Measurements from ENCODE around the gene PMS2. TPM values are rescaled to one million over a fixed set of nuclear protein-coding genes. Genes with fewer than 3 reads are reported as not detected.
"Not testable (repeated sequence)": the region's sequence is repeated elsewhere in the genome, so short reads cannot be mapped to it uniquely, and the experiment has no call there.

Gene PMS2
- polyA plus RNA-seq, 1 donor from 2014 or later: 14.2 TPM

DNA sequence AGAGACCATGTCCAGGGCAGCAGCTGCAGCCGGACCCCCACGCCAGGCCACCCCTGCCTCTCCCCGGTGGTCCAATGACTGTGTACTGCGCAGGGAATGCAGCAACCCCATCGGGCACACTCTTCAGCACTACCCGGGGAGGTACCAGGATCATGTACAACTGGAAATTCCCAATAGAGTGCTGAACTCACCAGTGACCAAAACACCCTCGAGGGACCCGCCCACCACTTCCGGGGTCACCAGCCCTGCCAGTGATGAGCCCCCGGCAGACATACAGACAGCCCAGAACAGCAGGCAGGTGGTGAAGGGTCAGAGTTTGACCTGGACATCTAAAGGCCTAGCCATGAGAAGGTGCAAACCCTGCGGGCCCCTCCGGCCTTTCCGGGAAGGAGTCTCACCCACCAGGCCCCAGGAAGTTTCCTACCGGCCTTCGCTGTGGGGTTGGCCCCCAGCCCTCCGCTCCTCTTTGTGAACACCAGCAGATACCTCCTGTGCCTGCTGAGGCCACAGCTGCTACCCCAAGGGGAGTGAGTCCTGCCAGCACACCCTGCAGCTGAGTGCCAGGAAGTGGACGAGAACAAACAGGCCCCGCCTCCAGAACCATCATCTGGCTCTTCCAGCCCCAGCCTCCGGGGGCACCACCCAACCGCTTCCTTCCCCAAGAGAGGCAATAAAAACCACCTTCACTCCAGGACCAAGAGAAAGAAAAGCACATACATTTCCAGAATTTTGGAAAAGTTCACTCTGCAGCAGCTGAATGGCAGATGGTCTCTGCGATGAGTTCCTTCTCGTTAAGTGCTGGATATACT, 17.4 kb upstream of the PMS2 start:
- Mint-ChIP-seq H3K9me3 (no peaks in the 10 kb centered on the region), H3K4me1 (peaks cover 13 to 17% (median 14%) of the 10 kb centered on the region in 3 donors), H3K27ac (peak overlapping the region; percentile 73 to 95 (median 92)), H3K4me3 (peak overlapping the region; percentile 72 to 95 (median 85)), H3K36me3 (peaks cover 9% of the 10 kb centered on the region), H3K27me3 (no peaks in the 10 kb centered on the region)

DNA sequence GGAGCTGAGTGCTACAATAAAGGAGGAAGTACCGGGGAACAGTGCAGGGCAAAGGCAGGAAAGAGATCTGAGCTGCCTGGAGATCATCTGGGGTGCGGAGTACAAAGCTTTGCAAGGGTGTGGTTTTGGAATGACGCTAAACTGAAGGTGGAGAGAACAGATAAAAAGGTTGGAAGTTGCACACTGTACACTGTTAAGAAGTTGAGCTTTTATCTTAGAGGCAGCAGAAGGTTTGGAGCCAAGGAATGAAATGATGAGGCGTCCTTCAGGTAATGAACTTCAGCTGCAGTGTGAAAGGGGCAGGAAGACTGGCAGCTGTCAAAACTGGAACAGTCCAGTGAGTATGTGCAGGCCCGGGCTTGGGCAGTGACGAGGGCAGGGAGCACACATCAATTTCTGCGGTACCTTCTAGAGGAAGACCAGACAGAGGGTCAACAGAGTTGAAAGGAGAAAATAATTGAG, 15.2 kb upstream of the PMS2 start:
- Mint-ChIP-seq H3K27ac (peak overlapping the region in 1 of 3 donors; percentile 89), H3K9me3 (no peaks in the 10 kb centered on the region), H3K27me3 (no peaks in the 10 kb centered on the region), H3K4me3 (no peak overlapping the region), H3K36me3 (peaks cover 9% of the 10 kb centered on the region), H3K4me1 (peaks cover 13 to 17% (median 14%) of the 10 kb centered on the region in 3 donors)

DNA sequence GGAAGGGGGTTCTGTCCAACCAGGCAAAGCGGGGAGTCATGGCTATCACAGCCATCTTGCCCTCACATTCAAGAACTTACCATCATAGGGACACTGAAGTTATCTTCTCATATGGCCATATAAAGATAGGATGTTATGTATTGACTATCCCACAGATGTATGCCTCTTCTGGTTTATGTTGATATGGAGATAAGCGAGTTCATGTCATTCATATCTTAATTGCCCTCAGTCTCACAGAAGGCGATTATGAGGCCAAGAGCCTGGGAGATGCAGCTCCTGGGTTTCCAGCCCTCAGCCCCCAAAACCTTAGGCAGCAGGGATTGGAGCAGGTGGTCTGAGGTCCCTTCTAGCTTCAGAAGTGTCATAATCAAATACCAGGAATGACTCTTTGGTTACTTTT, 13.9 kb upstream of the PMS2 start:
- Mint-ChIP-seq H3K27ac (peak overlapping the region in 1 of 3 donors; percentile 21), H3K9me3 (no peaks in the 10 kb centered on the region), H3K4me3 (no peak overlapping the region), H3K36me3 (peaks cover 9% of the 10 kb centered on the region), H3K4me1 (peaks cover 10 to 13% (median 12%) of the 10 kb centered on the region in 3 donors), H3K27me3 (no peaks in the 10 kb centered on the region)

DNA sequence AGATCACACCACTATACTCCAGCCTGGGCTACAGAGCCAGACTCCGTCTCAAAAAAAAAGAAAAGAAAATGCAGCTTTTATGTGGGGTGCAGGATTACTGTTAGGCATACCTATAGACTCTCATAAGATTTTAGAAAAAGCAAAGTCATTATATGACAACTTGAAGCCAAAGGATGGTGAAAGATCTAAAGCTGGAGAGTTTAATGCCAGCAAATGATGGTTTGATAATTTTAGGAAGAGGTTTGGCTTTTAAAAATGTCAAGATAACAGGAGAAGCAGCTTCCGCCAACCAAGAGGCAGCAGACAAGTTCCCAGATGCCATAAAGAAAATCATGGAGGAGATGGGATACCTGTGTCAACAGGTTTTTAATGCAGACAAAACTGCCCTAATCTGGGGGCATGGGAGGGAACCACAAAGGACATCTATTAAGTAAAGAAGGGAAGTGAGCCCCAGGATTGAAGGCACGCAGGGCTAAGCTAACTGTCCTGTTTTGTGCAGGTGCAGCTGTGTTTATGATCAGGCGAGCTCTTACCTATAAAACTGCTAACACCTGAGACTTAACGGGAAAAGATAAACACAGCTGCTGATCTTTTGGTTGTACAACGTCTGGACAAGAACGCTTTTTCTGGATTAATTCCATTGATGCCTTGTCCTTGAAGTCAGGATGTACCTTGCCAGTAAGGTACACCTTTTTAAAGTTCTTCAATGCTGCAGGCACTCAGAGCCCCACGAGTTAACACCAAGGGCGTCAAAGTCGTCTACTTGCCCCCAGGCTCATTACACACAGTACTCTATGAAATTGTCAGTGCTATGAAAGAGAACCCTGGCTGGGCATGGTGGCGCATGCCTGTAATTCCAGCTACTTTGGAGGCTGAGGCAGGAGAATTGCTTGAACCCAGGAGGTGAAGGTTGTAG, 11.8 kb upstream of the PMS2 start:
- Mint-ChIP-seq H3K4me1 (peaks cover 4 to 6% (median 5%) of the 10 kb centered on the region in 3 donors), H3K27me3 (no peaks in the 10 kb centered on the region), H3K4me3 (no peak overlapping the region), H3K27ac (peak overlapping the region in 2 of 3 donors; percentile 23 to 88), H3K36me3 (peaks cover 5% of the 10 kb centered on the region), H3K9me3 (no peaks in the 10 kb centered on the region)

DNA sequence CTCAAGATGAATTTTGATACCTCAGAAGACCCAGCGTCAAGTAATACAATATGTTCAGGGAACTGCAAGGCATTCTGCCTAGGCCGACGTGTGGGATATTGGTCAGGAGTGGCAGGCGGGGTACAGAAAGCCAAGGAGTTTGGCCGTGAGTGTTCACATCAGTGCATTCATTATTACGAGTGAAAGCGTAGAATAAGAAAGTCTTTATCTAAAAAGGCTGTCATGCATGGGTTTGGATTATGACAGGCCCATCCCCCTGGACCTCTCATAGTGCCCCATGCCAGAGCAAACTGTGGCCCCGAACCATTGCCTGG, 7.8 kb upstream of the PMS2 start:
- H3K36me3 Mint-ChIP-seq: no peaks in the 10 kb centered on the region
- peak overlapping the region in 1 of 4 donors; percentile 66 for H3K4me3 Mint-ChIP-seq
- no peaks in the 10 kb centered on the region for H3K27me3 Mint-ChIP-seq
- H3K9me3 Mint-ChIP-seq: no peaks in the 10 kb centered on the region
- peak overlapping the region in 2 of 3 donors; percentile 12 to 18 for H3K27ac Mint-ChIP-seq
- peaks cover 6 to 21% (median 12%) of the 10 kb centered on the region in 3 donors for H3K4me1 Mint-ChIP-seq

DNA sequence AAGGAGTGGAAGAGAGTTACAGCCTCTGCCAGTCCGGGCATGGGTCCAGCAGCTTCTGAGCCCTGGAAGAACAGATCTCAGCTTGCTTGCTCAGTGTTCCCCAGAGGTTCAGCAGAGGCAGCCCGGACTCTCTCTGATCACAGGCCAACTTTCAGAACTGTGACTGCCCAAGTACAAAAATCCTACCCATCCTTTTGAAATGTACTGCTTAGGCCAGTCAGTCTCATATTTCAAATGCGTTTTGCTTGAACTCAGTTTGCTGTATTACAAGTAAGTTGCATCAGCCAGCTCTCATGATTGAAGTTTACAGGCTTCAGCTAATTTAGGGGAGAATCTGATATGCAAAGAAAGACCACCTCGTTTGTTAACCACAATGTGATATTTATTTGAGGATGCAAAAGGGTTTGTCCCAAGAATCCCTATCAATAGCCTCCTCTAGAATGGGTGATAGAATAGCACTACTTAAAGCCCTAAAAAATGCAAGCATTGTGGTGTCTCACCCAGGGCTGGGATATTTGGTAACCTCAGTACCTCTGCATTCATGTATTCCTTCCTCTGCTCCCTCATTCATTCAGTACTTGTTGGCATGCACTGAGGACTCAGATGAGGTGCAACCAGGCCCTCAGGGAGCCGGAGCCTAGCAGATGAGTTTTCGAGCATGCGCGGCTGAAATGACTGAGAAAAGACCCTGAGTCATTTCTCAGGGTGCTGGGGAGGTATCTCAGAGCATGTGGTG, 7.2 kb upstream of the PMS2 start:
- peak overlapping the region in 3 of 4 donors; percentile 51 to 66 (median 63) for H3K4me3 Mint-ChIP-seq
- H3K4me1 Mint-ChIP-seq: peaks cover 6 to 24% (median 17%) of the 10 kb centered on the region in 3 donors
- H3K27me3 Mint-ChIP-seq: no peaks in the 10 kb centered on the region
- H3K36me3 Mint-ChIP-seq: no peaks in the 10 kb centered on the region
- no peaks in the 10 kb centered on the region for H3K9me3 Mint-ChIP-seq
- H3K27ac Mint-ChIP-seq: peak overlapping the region; percentile 18 to 92 (median 39)

DNA sequence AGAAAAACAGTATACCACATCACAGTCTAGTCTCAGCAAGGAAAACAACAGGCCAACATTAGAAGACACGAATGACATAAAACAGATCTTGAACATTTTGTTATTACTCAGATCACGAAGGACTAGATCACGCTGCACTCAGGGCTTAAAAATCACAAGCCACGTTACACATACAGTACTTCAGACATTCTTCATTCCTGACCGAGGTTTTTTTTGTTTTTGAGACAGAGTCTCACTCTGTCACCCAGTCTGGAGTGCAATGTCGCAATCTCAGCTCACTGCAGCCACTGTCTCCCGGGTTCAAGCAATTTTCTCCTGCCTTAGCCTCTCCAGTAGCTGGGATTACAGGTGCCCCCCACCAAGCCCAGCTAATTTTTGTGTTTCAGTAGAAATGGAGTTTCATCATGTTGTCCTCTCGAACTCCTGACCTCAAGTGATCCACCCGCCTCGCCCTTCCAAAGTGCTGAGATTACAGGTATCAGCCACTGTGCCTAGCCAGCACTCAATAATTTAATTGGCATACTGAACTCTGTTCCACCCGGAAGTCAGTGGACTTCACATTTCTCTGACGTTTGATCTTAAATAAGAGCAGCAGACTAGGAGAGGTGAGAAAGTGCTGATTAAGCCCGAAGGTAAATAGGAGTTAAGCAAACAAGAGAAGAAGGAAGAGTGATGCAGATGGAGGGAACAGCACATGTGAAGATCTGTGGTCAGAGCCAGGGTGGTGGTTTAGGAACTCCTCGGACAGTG, 3.7 kb upstream of the PMS2 start:
- peak overlapping the region in 1 of 3 donors; percentile 19 for H3K27ac Mint-ChIP-seq
- H3K36me3 Mint-ChIP-seq: no peaks in the 10 kb centered on the region
- no peaks in the 10 kb centered on the region for H3K27me3 Mint-ChIP-seq
- H3K9me3 Mint-ChIP-seq: no peaks in the 10 kb centered on the region
- H3K4me3 Mint-ChIP-seq: peak overlapping the region in 1 of 4 donors; percentile 37
- H3K4me1 Mint-ChIP-seq: peaks cover 16 to 31% (median 30%) of the 10 kb centered on the region in 3 donors

DNA sequence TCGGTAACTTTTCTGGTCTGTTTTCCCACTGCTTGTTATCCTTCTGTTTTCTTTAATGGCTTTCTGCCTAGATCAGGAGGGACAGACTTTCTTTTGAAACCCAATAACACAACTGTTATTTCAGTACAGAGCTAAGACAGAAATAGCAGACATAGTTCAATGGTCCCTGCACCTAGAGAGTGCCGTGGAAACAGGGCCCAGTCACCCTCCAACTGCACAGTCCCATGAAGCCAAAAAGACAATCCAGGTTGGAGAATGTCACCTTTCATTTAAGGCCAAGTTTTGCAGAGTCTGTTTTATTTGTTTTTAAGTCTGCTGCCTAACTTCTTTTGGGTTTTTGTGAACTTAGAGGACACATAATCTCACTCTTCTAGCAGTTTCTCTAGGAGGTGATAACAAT, 2.7 kb upstream of the PMS2 start:
- no peaks in the 10 kb centered on the region for H3K9me3 Mint-ChIP-seq
- peaks cover 20 to 36% (median 35%) of the 10 kb centered on the region in 3 donors for H3K4me1 Mint-ChIP-seq
- H3K36me3 Mint-ChIP-seq: no peaks in the 10 kb centered on the region
- H3K27me3 Mint-ChIP-seq: no peaks in the 10 kb centered on the region
- peak overlapping the region in 1 of 4 donors; percentile 98 for H3K4me3 Mint-ChIP-seq
- peak overlapping the region in 1 of 3 donors; percentile 41 for H3K27ac Mint-ChIP-seq

DNA sequence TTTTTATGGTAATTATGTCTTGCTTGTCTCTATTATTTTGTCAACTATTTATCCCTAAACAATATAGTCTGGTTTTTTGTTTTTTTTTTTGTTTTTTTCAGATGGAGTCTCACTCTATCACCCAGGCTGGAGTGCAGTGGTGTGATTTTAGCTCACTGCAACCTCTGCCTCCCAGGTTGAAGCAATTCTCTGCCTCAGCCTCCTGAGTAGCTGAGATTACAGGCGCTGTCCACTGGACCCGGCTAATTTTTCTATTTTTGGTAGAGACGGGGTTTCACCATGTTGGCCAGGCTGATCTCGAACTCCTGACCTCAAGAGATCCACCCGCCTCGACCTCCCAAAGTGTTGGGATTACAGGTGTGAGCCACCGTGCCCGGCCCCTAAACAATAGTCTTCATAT, 1.5 kb upstream of the PMS2 start:
- H3K27ac Mint-ChIP-seq: peak overlapping the region; percentile 26 to 96 (median 57)

DNA sequence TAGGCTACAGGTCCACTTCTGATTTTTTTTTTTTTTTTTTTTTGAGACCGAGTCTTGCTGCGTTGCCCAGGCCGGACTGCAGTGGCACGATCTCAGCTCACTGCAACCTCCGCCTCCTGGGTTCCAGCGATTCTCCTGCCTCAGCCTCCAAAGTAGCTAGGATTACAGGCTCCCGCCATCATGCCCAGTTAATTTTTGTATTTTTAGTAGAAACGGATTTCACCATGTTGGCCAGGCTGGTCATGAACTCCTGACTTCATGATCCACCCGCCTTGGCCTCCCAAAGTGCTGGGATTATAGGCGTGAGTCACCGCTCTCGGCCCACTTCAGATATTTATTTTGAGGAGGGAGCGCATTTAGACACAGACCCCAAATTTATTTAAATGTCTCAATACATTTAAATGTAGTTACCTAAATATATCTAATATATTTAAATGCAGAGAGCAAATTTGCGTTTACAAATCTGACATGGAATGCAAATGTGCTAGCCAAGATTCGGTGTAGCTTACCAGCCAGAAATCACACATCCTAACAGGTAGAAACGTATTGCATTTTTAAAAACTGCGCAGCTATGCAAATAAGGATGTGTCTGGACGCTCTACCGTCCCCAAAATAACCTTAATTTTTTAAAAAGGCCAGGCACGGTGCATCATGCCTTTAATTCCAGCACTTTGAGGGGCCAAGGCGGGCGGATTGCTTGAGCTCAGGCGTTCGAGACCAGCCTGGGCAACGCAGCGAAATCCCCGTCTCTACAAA, 836 bp downstream of the PMS2 start:
- H3K9me3 Mint-ChIP-seq, H3K27me3 Mint-ChIP-seq, H3K36me3 Mint-ChIP-seq: not testable (repeated sequence)
- H3K4me1 Mint-ChIP-seq: peaks cover 18 to 31% (median 23%) of the 10 kb centered on the region in 3 donors
- H3K4me3 Mint-ChIP-seq: peak overlapping the region in 3 of 4 donors; percentile 92 to 98 (median 98)
- peak overlapping the region in 2 of 3 donors; percentile 96 to 97 for H3K27ac Mint-ChIP-seq

More for the DNA sequence above, 1.5 kb upstream of the PMS2 start:
- not testable (repeated sequence) for H3K9me3 Mint-ChIP-seq, H3K36me3 Mint-ChIP-seq, H3K27me3 Mint-ChIP-seq
- peak overlapping the region; percentile 89 to 98 (median 94) for H3K4me3 Mint-ChIP-seq
- H3K4me1 Mint-ChIP-seq: peaks cover 17 to 32% (median 29%) of the 10 kb centered on the region in 3 donors

DNA sequence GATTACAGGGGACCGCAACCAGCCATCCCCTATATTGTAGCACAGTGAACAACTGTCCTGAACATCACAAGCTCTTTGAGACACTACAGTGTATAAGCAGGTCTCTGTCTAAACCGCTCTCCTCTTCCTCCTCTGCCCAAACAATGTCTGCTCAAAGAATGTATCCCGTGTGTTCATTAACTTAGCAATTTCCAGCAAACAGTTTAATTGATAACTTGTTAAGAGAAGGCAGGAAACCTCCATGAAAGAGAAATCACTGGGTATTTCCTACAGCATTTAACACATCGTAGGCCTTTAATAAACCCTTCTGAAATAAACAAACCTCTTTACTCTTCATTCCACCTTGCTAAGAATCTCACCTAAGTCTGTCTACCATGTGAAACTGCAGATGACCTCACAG, 1.5 kb downstream of the PMS2 start:
- Mint-ChIP-seq H3K36me3 (no peaks in the 10 kb centered on the region), H3K9me3 (no peaks in the 10 kb centered on the region), H3K4me3 (peak overlapping the region; percentile 30 to 98 (median 69)), H3K27me3 (no peaks in the 10 kb centered on the region), H3K4me1 (peaks cover 17 to 26% (median 18%) of the 10 kb centered on the region in 3 donors), H3K27ac (peak overlapping the region in 2 of 3 donors; percentile 32 to 41)

DNA sequence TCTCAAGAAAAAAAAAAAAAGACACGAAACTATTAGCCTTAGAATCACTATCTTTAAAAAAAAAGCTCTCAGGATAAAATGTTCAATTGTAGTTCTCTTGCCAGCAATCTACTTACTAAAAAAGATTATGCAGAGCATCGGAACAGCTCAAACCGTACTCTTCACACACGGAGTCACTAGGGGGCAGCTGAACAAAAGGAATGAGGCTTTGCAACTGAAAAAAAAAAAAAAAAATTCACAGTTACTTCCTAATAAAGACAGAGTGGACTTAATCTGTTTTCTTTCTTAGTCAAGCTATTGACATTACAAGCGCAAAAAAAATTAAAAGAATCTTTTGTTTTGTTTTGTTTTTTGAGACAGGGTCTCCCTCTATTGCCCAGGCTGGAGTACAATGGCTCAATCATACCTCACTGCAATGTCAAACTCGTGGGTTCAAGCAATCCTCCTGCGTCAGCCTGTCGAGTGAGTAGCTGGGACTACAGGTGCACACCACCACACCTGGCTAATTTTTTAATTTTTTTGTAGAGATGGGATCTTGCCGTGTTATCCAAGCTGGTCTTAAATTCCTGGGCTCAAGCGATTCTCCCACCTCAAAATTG, 11.5 kb downstream of the PMS2 start:
- peaks cover 0 to 5% (median 3%) of the 10 kb centered on the region in 3 donors for H3K4me1 Mint-ChIP-seq
- peaks cover 2% of the 10 kb centered on the region for H3K36me3 Mint-ChIP-seq
- no peak overlapping the region for H3K4me3 Mint-ChIP-seq
- H3K9me3 Mint-ChIP-seq: no peaks in the 10 kb centered on the region
- H3K27me3 Mint-ChIP-seq: no peaks in the 10 kb centered on the region
- peak overlapping the region in 1 of 3 donors; percentile 71 for H3K27ac Mint-ChIP-seq

DNA sequence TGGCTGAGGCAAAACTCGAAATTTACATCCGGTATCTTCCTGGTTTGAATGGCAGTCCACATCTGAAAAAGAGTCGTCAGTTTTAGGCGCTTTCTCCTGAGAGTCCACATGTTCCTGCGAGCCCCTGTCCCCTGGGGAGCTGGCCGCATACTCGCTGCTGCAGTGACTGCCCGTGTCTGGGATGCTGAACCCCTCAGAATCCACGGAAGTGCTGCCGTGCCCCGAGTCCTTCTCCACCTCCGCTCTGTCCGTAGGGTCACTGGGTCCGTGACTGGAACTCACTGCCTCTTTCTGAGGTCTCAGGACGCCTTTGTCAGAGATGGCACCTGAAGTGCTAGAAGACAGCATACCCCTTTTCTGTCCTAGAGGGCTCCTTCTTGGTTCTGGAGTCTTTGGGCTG, 21.8 kb downstream of the PMS2 start:
- H3K4me3 Mint-ChIP-seq, H3K9me3 Mint-ChIP-seq, H3K4me1 Mint-ChIP-seq, H3K27ac Mint-ChIP-seq, H3K36me3 Mint-ChIP-seq, H3K27me3 Mint-ChIP-seq: not testable (repeated sequence)

Measured in IgD-negative memory B cell (primary cell).